HG03108 (cell line): ENCODE data around the gene ICE2.

Experiments used
- ATAC-seq: cut with Tn5 transposase; IDR thresholded peaks from one replicate; pipeline ENCODE4 v1.9.1; 2021; ENCODE audit warnings: moderate library complexity; ENCODE audit not compliant: unreplicated experiment

The ICE2 gene

DNA sequence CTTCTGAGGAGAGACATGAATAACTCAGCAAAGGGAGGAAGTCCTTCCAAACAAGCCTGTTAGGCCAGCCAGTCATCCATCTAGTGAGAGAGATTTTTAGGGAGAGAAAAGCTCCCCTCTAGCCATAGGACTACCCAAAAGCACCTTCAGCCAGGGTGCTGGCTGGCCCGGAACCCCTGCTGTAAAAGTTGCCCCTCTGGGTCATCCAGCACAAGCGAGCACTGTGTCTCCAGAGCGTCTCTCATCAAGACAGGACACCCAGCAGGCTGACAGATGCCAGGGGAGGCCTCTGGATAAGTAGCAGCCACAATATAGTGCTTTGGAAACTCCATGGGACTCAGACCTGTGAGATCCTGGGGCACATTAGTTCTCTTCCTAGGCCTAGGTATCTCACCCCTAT is 105.6 kb downstream of the ICE2 start:
- ATAC-seq = no peak

DNA sequence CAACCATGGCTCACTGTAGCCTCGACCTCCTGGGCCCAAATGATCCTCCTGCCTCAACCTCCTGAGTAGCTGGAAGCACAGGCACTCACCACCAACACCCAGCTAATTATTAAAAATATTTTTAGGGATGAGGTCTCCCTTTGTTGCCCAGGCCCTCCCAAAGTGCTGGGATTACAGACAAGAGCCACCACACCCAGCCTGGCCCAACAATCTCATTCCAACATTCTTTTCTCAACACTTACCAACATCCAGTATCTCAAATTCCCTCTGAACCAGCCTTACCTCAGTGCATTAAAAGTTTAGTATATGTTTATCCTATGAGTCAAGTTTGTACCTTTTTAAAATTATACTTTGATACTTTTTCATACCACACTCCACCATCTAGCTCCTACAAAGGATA is 106.2 kb downstream of the ICE2 start:
- ATAC-seq = no peak

DNA sequence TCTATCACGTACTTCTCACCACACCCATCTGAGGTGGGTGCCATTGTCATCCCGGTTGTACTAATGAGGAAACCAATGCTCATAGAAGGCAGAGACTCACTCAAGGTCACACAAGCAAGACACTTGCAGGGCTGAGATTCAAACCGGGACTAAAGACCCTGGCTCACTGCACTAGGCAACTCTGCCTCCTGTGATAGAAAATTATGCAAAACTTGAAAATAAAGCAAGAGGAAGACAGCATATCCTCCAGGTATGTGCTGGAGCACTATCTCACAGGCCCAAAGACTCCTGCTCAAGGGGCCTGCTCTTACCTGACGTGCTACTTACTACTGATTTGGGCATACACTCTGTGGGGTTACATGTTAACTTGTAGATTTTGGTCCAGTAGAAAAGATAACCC is 106.7 kb downstream of the ICE2 start:
- no peak for ATAC-seq

DNA sequence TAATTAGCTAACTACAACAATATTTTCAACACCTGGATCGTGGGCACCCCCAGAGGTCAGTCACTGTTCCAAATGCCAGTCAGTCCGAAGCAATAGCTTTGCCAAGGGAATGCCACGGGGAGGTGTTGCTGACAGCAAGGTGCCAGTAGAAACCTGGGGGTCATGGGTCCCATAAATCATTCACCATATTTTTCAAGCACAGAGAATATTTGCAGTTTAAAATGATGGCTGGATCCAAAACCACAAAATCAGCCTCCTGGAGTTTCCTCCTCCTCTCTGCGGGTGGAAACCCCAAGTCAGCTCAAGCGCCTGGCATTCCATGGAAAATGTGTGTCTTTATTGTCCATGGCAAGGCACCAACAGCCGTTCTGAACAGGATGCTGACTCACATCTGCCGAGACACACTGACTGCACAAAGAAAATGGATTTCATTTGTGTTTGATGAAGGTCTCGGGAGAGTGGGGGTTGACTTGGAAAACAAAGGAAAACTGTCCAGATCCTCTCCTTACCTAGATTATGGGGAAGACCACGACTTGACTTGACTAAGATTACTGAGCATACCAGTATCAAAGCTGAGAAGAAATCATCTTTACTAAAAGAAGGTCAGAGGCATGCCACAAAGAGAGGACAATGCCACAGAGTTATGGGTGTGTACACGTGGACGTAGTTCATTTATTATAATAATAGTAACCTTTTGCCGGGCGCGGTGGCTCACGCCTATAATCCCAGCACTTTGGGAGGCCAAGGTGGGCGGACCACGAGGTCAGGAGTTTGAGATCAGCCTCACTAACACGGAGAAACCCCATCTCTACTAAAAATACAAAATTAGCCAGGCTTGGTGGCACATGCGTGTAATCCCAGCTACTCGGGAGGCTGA is 107.5 kb downstream of the ICE2 start:
- ATAC-seq = no peak

DNA sequence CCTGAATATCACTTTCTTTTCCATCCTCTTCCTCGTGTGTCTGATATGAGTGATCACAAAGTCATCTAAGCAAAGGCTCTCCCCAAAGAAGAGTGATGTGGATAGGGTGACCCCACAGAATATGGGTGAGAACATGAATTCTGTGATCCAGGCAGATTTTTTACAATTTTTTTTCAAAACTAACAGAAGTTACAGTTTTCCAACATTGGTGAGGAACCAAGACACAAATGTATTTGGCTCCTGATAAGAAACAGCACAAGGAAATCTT is 108.1 kb downstream of the ICE2 start:
- no peak for ATAC-seq

DNA sequence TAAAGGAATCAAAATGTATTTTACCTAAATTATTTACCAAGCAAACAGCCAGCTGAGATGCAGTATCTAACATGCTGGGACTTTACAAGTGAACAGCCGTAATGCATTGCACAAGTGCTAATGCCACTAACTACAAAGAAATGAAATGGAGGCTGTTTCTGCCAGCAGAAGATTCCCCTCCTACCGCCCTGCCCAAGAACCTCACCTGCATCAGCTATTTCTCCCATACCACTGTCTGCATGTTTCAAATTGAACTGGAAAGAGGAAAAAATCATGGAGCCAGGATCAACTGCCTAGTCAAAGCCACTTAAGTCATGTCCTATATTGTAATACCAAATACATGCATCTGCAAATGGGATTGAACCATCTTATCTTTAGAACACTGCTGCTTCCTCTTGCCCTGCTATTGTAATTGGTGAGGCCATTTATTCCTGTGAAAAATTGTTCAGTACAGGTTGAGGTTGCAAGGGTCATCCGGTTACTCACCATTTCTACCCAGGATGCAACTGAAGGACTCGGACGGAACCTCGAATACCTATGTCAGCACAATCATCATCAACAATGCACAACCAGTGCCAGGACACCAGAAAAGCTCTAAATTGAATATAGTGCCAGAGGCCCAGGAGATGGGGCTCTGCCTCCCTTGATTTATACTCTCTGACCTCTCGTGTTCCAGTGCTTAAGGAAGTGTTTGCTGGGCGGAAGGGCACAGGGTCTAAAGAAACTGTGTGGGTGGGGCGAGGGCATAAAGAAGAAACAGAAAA is 108.7 kb downstream of the ICE2 start:
- no peak for ATAC-seq

DNA sequence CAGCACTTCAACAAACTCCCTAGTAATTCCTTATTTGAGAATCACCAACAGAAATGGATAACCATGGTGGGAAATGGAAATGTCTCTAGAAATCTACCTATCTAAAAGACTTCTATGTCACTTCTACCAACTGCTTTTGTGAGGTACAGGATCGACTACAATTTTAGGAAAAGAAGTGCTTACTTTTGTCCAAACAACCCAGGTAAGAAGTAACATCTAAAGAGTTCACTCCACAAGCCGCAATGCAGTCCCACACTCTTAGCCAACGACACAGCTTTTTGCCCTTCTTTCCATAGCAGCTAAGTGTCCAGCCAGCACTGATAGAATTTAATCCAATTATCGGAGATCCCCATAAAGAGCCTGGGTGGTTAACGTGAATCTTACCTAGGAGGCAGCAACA is 109.2 kb downstream of the ICE2 start:
- ATAC-seq = no peak
